ENCODE data around the gene NEK6.
A peak's percentile ranks its signal among the peaks of the same experiment; 100 is the strongest.

NEK6 gene

GRCh38 chr9:124351672-124352468 lies 94.1 kb downstream of the NEK6 start:
- no peak overlapping the region for H3K27ac ChIP-seq
- no peak for TF ChIP-seq CTCF (conservative IDR thresholded peaks at IDR 0.05)
- no peak for TF ChIP-seq ZFX (IDR thresholded peaks at IDR 0.05)

GRCh38 chr9:124352616-124353015 lies 94.9 kb downstream of the NEK6 start:
- TF ChIP-seq CTCF (conservative IDR thresholded peaks at IDR 0.05): no peak
- TF ChIP-seq ZFX (IDR thresholded peaks at IDR 0.05): no peak
- H3K27ac ChIP-seq: no peak overlapping the region

- no peak overlapping the region for H3K27ac ChIP-seq
- TF ChIP-seq CTCF (conservative IDR thresholded peaks at IDR 0.05) (no peak), ZFX (IDR thresholded peaks at IDR 0.05) (no peak)
Measured at GRCh38 chr9:124353166-124353768, 95.5 kb downstream of the NEK6 start.

GRCh38 chr9:124353811-124354274 lies 96.1 kb downstream of the NEK6 start:
- no peak for TF ChIP-seq ZFX (IDR thresholded peaks at IDR 0.05)
- TF ChIP-seq CTCF (conservative IDR thresholded peaks at IDR 0.05): no peak
- no peak overlapping the region for H3K27ac ChIP-seq

- TF ChIP-seq ZFX (IDR thresholded peaks at IDR 0.05) (no peak), CTCF (conservative IDR thresholded peaks at IDR 0.05) (no peak)
- H3K27ac ChIP-seq: peak overlapping the region; percentile 85
Measured at GRCh38 chr9:124354346-124355038, 96.7 kb downstream of the NEK6 start.

GRCh38 chr9:124355039-124355940 lies 97.5 kb downstream of the NEK6 start:
- peak overlapping the region; percentile 85 for H3K27ac ChIP-seq
- TF ChIP-seq CTCF (conservative IDR thresholded peaks at IDR 0.05) (no peak), ZFX (IDR thresholded peaks at IDR 0.05) (no peak)

Measured in C4-2B (cell line).